Fibroblast of skin of right quadriceps (primary cell): ENCODE data around the gene TM9SF1.

Experiments
- DNase-seq: peaks from one replicate; pipeline ENCODE4 v3.0.0-alpha.2; 2013

The TM9SF1 gene

GRCh38 chr14:24177041-24177825 lies 18.0 kb downstream of the TM9SF1 start:
- DNase-seq = no peak

- no peak for DNase-seq
These were observed 18.6 kb downstream of the TM9SF1 start for GRCh38 chr14:24176599-24176998.

- no peak for DNase-seq
These were observed 22.4 kb downstream of the TM9SF1 start for GRCh38 chr14:24172871-24173281.

- DNase-seq = no peak
These were observed 22.9 kb downstream of the TM9SF1 start for GRCh38 chr14:24172261-24172860.

GRCh38 chr14:24171422-24172260 lies 23.6 kb downstream of the TM9SF1 start, which contains the start of gene REC8:
Gene REC8, plus strand, starts transcription at chr14:24172080. Its CDS starts 473 bp downstream, at chr14:24172553.
- peak; percentile 87 for DNase-seq

GRCh38 chr14:24167469-24168114 lies 27.6 kb downstream of the TM9SF1 start:
- no peak for DNase-seq

- no peak for DNase-seq
These were observed 29.5 kb downstream of the TM9SF1 start for GRCh38 chr14:24165785-24166184.

- DNase-seq = no peak
These were observed 30.7 kb downstream of the TM9SF1 start for GRCh38 chr14:24164518-24164991.

GRCh38 chr14:24162093-24162492 lies 33.1 kb downstream of the TM9SF1 start:
- no peak for DNase-seq

- peak; percentile 94 for DNase-seq
These were observed 34.1 kb downstream of the TM9SF1 start, which contains the start of gene IRF9 for GRCh38 chr14:24160850-24161804. Gene IRF9, plus strand, starts transcription at chr14:24161265. Its CDS starts 880 bp downstream, at chr14:24162145.

- no peak for DNase-seq
These were observed 34.8 kb downstream of the TM9SF1 start for GRCh38 chr14:24160499-24160849.

- DNase-seq = no peak
These were observed 35.3 kb downstream of the TM9SF1 start for GRCh38 chr14:24159777-24160498.

- no peak for DNase-seq
These were observed 37.9 kb downstream of the TM9SF1 start for GRCh38 chr14:24157331-24157730.

GRCh38 chr14:24156840-24157239 lies 38.4 kb downstream of the TM9SF1 start:
- no peak for DNase-seq

- no peak for DNase-seq
These were observed 40.1 kb downstream of the TM9SF1 start for GRCh38 chr14:24155100-24155499.

- DNase-seq = no peak
These were observed 43.7 kb downstream of the TM9SF1 start for GRCh38 chr14:24151404-24152080.

- no peak for DNase-seq
These were observed 44.2 kb downstream of the TM9SF1 start for GRCh38 chr14:24150993-24151392.

GRCh38 chr14:24150567-24150966 lies 44.7 kb downstream of the TM9SF1 start:
- DNase-seq = no peak

GRCh38 chr14:24150061-24150460 lies 45.2 kb downstream of the TM9SF1 start:
- no peak for DNase-seq

GRCh38 chr14:24149302-24149969 lies 45.8 kb downstream of the TM9SF1 start:
- no peak for DNase-seq
